ENCODE results near the gene ADAMTSL3. TPM values are rescaled to one million over a fixed set of nuclear protein-coding genes. Genes with fewer than 3 reads are reported as not detected.

ADAMTSL3 gene
- total and polyA plus RNA-seq, 4 donors: 3.5 to 19.0 (median 8.0) TPM

- 86% methylated on average over 2 of the region's 2 CpGs for WGBS
- TF ChIP-seq RXRA (IDR thresholded peaks at IDR 0.05) (no peak), FOXA2 (IDR thresholded peaks at IDR 0.05) (no peak), YY1 (IDR thresholded peaks at IDR 0.05) (no peak), MAX (IDR thresholded peaks at IDR 0.05) (no peak), HNF4A (conservative IDR thresholded peaks at IDR 0.05) (no peak), GABPA (IDR thresholded peaks at IDR 0.05 in 1 of 2, conservative IDR thresholded peaks at IDR 0.05 in 1 of 2) (no peak), JUND (IDR thresholded peaks at IDR 0.05) (no peak), ATF3 (IDR thresholded peaks at IDR 0.05) (no peak), TAF1 (conservative IDR thresholded peaks at IDR 0.05) (no peak), FOXA1 (IDR thresholded peaks at IDR 0.05) (no peak), SP1 (IDR thresholded peaks at IDR 0.05) (no peak), ZBTB33 (IDR thresholded peaks at IDR 0.05) (no peak), REST (IDR thresholded peaks at IDR 0.05) (no peak), HNF4G (IDR thresholded peaks at IDR 0.05) (no peak), EGR1 (IDR thresholded peaks at IDR 0.05; ENCODE audit: low read depth in 2 of 2) (no peak), RAD21 (IDR thresholded peaks at IDR 0.05) (no peak), CTCF (IDR thresholded peaks at IDR 0.05; ENCODE audit: low read depth, low read length, missing input control) (no peak), NR2F2 (IDR thresholded peaks at IDR 0.05) (no peak)
- Histone ChIP-seq H3K36me3 (ENCODE audit: control insufficient read depth in 4 of 4, insufficient read depth in 3 of 4, low read depth in 1 of 4, low read length in 3 of 4) (peaks cover 2 to 21% (median 6%) of the 10 kb centered on the region in 4 donors), H3K4me3 (ENCODE audit: low read depth in 1 of 3, low read length in 3 of 3) (no peak overlapping the region), H3K4me1 (ENCODE audit: control insufficient read depth in 4 of 4, insufficient read depth in 4 of 4, low read length in 3 of 4) (no peaks in the 10 kb centered on the region), H3K27me3 (ENCODE audit: control insufficient read depth in 4 of 4, insufficient read depth in 4 of 4, low read length in 3 of 4) (no peaks in the 10 kb centered on the region), H3K27ac (ENCODE audit: low read depth in 1 of 2, low read length in 2 of 2) (no peak overlapping the region), H3K9me3 (ENCODE audit: control insufficient read depth in 4 of 4, low read length in 3 of 4) (no peaks in the 10 kb centered on the region), H3K9ac (ENCODE audit: low read depth in 1 of 2, low read length in 2 of 2) (no peak overlapping the region)
- DNase-seq (ENCODE audit: low spot score): no peak
Measured at GRCh38 chr15:83993591-83993990, 339.7 kb downstream of the ADAMTSL3 start.
